ENCODE data around the gene MMP19.

Gene MMP19

DNA sequence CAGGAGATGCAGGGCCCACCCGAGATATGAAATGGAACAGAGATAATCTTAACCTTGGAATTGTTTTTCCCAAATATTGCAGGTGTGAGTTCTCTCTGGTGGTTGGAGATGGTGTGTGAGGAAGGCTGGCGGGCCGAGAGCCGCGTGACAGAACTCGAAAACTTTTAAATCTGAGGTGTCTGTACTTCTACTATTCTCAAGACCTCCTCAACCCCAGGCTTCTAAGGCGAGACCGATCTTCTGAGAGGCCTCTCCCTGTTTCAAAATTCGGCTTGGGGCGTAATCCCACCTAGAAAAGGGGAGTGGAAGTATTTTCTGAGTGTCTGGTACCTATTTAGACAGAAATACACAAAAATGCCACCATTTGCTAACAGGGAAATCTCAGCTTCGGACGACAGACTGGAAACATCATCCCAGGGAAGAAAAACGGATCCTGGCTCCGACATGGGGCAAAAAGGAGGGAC is 25.8 kb downstream of the MMP19 start:
- in situ Hi-C loops (cut with MboI; ENCODE audit: low sequenced_read_pairs), result no loop called here

DNA sequence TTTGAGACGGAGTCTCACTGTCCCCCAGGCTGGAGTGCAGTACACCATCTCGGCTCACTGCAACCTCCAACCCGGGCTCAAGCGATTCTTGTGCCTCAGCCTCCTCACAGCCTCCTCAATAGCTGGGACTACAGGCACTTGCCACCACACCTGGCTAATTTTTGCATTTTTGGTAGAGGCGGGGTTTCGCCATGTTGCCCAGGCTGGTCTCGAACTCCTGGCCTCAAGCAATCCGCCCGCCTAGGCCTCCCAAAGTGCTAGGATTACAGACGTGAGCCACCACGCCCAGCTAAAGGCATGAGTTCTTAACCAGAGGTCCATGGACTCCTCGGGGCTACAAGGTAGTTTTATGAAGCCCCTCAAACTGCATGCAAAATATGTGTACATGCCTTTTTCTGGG is 27.3 kb downstream of the MMP19 start:
- in situ Hi-C loops (cut with MboI; ENCODE audit: low sequenced_read_pairs), result no loop called here

DNA sequence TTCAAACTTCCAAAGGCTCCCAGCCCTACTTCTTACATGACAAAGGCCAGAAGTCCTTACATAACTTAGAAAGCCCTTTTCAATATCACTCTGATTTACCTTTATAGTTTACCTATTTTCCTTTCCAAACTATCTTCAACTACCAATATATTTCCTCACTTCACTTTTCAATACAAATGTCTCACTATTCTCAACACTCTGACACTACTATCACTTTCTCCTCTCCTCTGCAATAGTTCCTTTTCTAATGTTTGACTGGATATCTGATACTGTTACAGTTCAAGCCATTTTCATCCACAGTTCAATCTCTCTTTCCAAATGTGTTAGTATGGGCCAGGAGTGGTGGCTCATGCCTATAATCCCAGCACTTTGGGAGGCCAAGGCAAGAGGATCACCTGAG is 28.5 kb downstream of the MMP19 start:
- in situ Hi-C loops (cut with MboI; ENCODE audit: low sequenced_read_pairs), result no loop called here

DNA sequence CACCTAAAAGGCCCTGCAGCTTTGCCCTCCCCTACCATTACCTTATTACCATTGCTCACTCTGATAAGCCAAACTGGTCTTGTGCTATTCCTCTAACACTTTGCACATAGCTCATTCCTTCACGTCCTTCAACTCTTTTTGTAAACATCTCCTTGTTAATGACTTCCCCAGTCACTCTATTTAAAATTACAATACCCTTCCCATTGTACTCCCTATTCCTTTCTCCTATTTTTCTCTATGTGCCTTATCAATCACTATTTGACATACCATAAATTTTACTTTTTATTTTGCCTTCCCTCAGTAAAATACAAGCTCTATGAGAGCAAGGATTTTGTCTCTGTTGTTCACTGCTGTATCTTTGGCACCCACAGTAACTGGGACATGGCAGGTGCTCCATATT is 30.6 kb downstream of the MMP19 start:
- in situ Hi-C loops (cut with MboI; ENCODE audit: low sequenced_read_pairs), result no loop called here

DNA sequence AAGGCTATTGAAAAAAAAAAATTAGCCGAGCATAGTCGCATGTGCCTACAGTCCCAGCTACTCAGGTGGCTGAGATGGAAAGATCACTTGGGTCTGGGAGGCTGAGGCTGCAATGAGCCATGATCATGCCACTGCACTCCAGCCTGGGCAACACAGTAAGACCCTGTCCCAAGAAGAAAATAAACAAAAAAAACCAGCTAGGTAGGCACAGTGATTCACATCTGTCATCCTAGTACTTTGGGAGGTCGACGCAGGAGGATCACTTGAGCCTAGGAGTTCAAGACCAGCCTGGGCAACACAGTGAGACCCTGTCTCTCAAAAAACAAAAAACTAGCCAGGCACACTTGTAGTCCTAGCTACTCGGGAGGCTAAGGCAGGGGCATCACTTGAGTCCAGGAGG is 33.5 kb downstream of the MMP19 start:
- in situ Hi-C loops (cut with MboI; ENCODE audit: low sequenced_read_pairs), result no loop called here

DNA sequence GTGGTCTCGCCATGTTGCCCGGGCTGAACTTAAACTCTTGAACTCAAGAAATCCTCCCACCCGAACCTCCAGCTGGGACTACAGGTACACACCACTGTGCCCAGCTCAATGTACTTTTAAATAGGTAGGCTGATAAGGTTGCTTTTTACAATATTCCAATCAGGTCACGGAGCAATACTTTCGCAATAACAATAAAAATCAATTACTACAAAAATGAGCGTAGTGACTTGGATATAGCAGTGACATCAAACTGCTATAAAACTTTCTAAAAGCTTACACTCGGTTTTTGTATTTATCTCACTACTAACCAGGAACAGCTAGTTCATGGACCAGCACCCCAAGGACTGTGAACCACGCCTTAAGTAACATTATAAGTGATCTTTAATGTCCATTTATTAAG is 35.8 kb downstream of the MMP19 start:
- in situ Hi-C loops (cut with MboI; ENCODE audit: low sequenced_read_pairs), result no loop called here

DNA sequence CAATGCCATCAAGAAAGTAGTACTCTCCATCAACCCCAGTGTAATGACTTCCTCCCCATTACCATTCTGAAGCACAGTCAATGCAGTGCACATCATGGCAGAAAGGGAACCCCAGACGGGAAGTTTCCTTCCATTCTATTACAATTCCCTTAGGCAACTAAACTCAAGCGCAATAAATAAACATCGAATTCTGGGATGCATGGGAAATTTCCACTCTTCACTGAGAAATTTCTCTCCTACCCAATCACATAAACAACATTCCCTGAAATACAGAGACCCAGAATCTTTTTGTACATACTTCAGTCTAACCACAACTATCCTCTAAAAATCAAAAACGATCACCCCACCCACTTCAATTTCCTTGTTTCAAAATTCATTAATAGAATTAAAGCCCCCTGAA is 45.2 kb downstream of the MMP19 start:
- in situ Hi-C loops (cut with MboI; ENCODE audit: low sequenced_read_pairs), result no loop called here

DNA sequence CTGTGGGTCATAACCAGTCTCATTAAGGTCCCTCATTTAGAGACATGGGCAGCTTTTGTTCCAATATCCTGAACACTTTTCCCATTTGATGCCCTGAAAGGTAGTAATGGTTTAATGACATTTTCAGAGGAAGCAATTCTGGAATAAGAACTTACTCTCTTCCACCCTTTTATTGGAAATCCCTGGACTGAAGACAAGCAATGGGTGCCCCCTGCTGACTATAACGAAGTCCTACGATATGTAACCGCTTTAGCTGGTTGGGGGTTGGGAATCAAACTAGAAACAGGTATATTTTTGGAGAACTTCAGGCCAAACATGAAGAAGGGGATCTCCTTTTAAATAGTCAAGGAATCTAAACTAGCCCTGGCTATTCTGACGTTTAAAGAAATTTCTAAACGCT is 45.7 kb downstream of the MMP19 start:
- in situ Hi-C loops (cut with MboI; ENCODE audit: low sequenced_read_pairs), result no loop called here

DNA sequence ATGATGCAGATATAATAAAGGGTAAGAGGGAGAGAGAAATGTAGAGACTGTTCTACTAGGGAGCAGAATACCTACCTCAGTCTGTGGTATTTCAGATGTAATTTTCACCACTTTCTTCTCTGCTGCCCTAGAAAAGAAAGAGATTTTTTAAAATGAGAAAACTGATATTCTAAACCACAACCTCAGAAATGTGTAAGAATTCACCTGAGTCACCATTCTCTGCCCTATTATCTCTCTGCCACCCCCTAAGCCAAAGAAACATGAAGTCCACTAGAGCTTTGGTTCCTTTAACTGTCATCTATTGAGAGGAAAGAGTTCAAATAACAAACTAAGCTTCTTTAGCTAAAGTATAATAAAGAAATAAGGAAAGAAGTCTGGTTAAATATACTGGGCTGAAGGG is 46.8 kb downstream of the MMP19 start:
- in situ Hi-C loops (cut with MboI; ENCODE audit: low sequenced_read_pairs), result no loop called here

DNA sequence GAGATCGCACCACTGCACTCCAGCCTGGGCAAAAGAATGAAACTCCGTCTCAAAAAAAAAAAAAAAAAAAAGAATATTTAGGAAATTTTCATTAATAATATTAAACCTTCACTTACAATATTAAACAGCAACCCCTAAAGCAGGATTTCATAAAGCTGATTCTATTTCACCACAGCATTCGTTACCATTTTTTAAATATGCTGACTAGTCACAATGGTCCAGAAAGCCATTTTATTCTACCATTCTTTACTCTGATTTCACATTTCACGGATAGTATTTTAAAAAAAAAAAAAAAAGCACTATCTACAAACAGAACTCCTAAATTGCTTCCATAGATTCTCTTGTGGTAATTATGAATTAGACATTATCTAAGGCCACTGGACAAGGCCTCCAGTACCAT is 52.8 kb downstream of the MMP19 start:
- in situ Hi-C loops (cut with MboI; ENCODE audit: low sequenced_read_pairs), result no loop called here

DNA sequence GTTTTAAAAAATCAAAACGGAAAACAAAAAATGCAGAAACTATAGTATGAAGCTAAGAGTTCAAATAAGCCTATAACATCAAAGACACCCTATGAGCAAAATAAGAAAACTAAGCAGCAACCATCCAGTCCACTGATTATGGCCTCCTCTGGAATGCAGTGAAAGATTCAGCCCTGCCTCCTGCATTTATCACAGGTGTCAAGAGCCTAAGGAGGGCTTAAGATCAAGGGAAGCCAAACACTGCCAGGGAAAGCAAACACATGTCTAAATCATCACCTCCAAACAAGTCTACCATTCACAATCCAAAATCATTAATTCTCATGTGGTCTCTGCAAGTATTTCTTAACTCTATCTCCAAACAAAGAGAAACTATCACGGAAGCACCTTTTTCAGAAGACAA is 53.6 kb downstream of the MMP19 start:
- in situ Hi-C loops (cut with MboI; ENCODE audit: low sequenced_read_pairs), result no loop called here

DNA sequence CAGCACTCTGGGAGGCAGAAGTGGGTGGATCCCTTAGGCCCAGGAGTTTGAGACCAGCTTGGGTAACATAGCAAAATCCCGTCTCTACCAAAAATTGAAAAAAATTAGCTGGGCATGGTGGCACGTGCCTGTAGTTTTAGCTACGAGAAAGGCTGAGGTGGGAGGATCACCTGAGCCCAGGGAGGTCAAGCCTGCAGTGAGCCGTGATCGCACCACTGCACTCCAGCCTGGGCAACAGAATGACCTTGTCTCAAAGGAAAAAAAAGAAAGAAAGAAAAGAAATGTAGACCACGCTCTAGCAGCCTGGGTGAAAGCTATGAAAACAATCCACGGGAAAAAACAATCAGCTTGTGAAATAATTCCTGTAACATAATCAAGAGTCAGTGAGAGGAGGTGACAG is 54.2 kb downstream of the MMP19 start:
- in situ Hi-C loops (cut with MboI; ENCODE audit: low sequenced_read_pairs), result no loop called here

All from hTERT RPE-1 (cell line).